HS-5 (cell line): ENCODE measurements around the gene APOL2.
"Not testable (repeated sequence)": the region's sequence is repeated elsewhere in the genome, so short reads cannot be mapped to it uniquely, and the experiment has no call there.

Experiments
- DNase-seq: peaks from one replicate; pipeline ENCODE4 v3.0.0-alpha.2; 2012; ENCODE audit warnings: low read depth

APOL2 gene

DNA sequence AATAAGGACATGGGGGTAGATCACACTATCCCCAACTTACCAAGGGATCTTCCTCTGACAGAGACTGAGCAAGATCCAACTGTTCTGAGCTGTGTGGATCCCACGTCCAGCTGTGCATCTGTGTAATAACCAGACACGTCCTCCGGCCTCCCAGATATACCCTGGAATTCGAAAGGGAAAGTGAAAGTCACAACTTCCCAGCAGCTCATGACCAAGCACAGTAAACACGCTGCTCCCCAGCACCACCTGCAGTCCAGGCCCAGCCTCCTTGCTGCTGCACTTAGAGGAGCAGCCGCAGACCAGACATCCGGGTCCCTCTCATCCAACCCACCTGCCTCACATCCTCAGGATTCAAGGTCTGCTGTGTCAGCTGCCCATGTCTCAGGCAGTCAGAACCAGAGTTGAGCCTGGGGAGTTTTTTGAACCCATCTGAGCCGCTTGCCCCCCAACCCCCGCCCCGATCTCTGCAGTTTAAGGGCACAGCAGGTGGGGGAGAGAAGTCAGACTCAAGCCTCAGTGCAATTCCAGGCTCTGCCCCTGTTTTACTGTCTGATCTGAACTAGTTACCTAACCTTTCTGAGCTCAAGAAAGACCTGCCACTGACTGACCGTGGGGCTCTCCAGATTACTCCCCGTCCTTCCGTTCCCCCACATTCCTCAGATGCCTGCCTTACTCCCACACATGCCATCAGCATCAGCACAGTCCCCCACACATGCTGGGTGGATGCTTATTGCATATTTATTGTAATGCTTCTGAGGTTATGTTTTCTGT is at the start of gene APOL2:
APOL2 (minus strand) TSS at position 127 of the 771 bp plus-strand sequence. CDS start 6,365 bp downstream, outside the sequence.
- peak; percentile 82 for DNase-seq

DNA sequence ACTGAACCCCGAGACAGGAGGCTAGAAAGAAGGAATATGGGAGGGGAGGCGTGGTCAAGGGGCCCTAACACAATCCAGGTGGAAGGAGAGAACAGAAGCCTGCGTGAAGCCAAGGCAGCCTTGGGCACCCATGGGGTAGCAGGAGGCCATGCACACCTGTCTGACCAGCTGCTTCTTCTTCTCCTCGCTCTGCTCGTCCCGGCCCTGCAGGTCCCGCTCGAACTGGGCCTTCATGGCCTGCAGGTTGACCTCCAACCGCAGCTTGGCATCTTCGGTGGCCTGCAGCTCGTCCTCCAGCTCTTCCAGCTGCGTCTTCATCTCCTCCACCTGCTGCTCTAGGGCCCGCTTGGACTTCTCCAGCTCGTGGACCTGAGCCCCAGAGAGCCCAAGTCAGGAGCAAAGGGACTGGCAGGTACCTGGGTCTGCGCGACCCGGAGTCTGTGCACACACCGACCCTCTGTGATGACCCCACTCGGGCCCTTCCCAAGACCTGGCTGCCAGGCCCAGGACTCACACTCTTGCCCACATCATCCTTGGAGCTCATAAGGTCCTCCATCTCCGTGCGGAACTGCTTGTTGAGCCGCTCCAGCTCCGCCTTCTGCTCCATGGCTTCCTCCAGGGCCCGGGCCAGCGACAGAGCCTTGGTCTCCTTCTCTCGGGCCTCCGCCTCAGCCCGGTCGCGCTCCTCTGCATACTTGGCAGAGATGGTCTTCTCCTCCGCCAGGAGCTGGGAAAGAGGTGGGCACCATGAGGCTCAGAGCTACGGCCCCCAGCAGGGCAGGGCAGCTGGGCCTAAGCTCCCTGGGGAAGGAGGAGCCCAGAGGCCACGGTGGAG is 49.5 kb upstream of the APOL2 start:
- no peak for DNase-seq

DNA sequence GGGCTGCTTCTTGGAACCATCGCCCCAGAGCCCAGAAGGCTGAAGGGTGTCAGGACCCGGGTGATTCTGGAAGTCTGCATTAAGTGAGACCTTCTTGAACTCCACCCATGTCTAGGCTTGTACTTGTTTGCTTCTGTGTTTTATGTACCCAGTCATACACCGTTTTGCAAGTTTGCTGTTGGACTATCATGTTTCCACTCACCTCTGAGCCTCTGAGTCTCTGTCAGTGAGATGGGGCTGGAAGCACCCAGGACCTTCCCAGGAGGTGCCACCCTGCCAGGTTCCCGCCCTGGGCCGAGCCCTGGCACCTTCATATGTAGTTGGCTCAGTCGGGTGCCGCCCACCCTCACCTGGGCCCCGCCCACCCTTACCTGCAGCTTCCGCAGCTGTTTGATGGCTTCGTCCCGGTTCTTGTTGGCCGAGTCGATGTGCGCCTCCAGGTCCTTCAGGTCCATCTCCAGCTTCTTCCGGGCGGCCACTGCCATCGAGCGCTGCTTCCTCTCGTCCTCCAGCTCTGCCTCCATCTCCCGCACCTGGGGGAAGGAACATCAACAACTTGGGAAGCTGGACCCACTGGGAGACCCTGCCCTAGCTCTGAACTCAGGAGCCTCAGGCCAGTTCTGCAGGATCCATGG is 48.7 kb upstream of the APOL2 start:
- no peak for DNase-seq

GRCh38 chr22:36286096-36286957 is 47.0 kb upstream of the APOL2 start:
- DNase-seq = no peak

DNA sequence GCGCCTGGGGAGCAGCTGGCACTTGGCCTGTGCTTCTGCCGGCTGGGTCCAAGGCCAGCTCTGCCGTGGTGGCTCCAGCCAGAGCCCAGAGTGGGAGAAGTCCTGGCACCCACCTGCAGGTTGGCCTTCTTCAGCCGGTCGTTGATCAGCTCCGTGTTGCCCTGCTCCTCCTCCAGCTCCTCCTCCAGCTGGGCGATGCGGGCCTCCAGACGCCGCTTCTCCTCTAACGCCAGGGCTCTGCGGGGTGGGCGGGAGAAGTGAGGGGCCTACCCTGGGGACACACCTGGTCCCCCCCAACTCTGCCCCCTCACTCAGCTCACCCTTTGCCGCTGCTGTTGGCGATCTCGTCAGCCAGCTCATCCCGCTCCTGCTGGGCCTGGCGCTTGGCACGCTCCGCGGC is 46.2 kb upstream of the APOL2 start:
- no peak for DNase-seq

DNA sequence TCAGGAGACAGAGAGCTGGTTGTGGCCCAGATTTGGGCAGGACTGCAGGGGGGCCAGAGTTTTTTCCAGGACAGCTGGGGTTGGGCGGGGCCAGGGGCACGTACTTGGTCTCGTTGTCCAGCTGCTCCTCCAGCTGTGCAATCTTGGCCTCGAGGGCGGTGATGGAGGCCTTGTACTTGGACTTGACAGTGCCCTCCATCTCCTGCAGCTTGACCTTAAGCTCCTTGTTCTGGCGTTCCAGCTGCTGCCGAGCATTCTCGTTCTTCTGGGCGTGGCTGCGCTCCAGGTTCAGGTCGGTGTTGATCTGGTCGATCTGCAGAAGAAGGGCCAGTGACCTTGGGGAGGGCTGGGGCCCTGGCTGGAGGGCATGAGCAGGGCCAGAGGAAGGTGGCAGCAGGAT is 45.7 kb upstream of the APOL2 start:
- no peak for DNase-seq

- DNase-seq = no peak
These were observed 44.8 kb upstream of the APOL2 start for GRCh38 chr22:36284171-36284571.

GRCh38 chr22:36282328-36282831 is 43.1 kb upstream of the APOL2 start:
- no peak for DNase-seq

GRCh38 chr22:36281781-36282327 is 42.5 kb upstream of the APOL2 start:
- DNase-seq = no peak

DNA sequence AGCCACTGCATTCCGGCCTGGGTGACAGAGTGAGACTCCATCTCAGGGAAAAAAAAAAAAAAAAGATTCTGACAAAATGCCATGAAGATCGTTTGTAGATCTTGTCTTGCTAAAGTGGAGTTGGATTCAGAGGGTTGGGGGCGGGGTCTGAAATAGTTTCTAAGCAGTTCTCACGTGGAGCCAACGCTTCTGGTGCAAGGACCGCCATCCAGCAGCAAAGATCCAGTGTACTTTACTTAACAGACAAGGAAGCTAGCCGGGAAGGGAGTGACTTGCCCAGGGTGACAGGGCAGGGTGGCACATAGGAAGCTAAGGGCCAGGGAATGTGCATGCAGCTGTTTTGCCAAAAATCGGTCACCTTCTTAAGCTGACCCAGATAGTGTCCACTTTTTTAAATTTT is 41.1 kb upstream of the APOL2 start:
- no peak for DNase-seq

GRCh38 chr22:36279219-36279666 is 39.9 kb upstream of the APOL2 start:
- no peak for DNase-seq

DNA sequence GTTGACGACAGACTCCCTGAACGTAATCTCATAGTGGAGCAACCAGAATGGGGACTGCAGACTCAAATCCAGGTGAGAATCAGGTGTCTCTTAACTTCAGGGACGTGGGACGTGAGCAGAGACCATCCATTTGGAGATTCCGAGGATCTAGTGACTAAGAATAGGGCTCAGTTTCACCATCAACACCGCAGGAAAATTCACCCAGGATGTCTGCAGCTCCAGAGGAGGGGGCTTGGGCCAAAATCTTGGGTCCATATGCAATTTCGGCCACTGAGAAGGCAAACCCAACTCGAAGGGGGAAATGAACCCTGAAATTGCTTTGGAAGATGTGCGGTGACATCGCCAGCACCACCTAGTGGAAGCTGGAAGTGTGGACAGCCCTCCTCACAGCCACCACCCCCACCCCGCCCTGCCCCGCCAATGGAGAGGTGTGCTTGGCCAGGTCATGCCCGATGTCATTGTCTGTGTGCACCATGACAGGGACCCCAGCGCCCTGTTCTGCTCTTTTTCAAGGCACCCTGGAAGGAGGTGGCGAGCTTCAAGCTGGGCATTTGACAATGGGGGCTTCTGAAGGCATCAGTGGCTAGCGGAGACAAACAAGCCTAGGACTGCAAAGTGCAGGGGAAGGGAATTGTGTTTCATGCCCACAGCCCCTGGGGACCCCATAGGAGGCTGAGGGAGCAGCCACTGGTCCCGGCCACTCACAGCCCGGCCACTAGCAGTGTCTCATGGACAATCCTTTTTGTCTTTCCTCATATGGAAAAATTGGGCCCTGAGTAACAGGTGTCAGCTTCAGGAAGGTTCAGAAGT is 38.4 kb upstream of the APOL2 start:
- no peak for DNase-seq

DNA sequence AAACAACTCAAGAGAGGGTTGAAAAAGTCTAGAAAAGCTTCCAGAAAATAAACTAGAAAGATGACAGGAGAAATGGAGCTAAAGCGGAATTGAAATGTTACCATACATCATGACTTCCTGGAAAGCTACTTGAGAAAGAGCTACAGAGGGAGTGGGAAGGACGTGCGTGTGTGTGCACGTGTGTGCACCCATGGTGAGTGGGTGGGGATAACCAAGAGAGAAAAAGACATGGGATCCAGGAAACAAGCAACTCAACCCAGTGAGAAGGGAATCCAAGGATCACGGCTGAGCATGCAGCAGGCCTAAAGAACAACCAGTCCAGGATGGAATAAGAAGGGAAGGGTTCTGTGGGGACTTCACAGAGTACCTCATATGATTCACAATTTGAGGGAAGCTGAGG is 35.2 kb upstream of the APOL2 start:
- no peak for DNase-seq

DNA sequence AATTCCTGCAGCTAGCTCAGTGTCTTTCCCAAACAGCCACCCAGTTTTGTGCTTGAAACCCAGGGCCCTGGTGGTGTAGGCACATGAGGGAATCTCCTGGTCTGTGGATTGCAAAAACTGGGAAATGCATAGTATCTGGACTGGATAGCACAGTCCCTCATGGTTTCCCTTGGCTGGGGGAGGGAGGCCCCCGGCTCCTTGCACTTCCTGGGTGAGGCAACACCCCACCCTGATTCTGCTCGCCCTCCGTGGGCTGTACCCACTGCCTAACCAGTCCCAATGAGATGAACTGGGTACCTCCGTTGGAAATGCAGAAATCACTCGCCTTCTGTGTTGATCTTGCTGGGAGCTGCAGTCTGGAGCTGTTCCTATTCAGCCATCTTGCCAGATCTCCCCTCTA is 32.6 kb upstream of the APOL2 start:
- DNase-seq = not testable (repeated sequence)

GRCh38 chr22:36271231-36271630 is 31.9 kb upstream of the APOL2 start:
- not testable (repeated sequence) for DNase-seq

- no peak for DNase-seq
These were observed 28.7 kb upstream of the APOL2 start for GRCh38 chr22:36267896-36268485.

GRCh38 chr22:36267058-36267457 is 27.7 kb upstream of the APOL2 start:
- no peak for DNase-seq

GRCh38 chr22:36263886-36264664 is 24.7 kb upstream of the APOL2 start:
- DNase-seq = not testable (repeated sequence)

GRCh38 chr22:36263216-36263673 is 23.9 kb upstream of the APOL2 start:
- not testable (repeated sequence) for DNase-seq
